Naive thymus-derived CD4-positive, alpha-beta T cell (primary cell): Measurements from ENCODE around the gene ERH. TPM values are rescaled to one million over a fixed set of nuclear protein-coding genes. Genes with fewer than 3 reads are reported as not detected.
A peak's percentile ranks its signal among the peaks of the same experiment; 100 is the strongest.
"Not testable (repeated sequence)": the region's sequence is repeated elsewhere in the genome, so short reads cannot be mapped to it uniquely, and the experiment has no call there.

Source experiments
- ATAC-seq: fragments of 150-1000 bp; cut with Tn5 transposase; 2 replicates; pipeline ENCODE4 v1.10.0; 2021; ENCODE audit warnings: mild to moderate bottlenecking, moderate library complexity
- CTCF ChIA-PET: fragments of 350-600 bp; sonication (Branson Sonifier 250); formaldehyde crosslinking; loops from one replicate; lab custom pipeline; 2021; ENCODE audit warnings: antibody characterized with exemption; lab: Charles Lee
- POLR2A ChIA-PET: fragments of 350-600 bp; sonication (Branson Sonifier 250); formaldehyde crosslinking; loops from one replicate; lab custom pipeline; 2021; ENCODE audit warnings: antibody characterized with exemption, inconsistent platforms; lab: Charles Lee
- DNase-seq, 9 donors: peaks; one replicate each; pipeline versions ENCODE4 v3.0.0 to v3.0.0-alpha.2; 2020 to 2022; ENCODE audit warnings: mixed read lengths in 1 of 9
- H3K27ac ChIP-seq: one replicate; pipeline ENCODE4 v1.7.0; 2013; ENCODE audit warnings: mild to moderate bottlenecking, low read depth, low read length, moderate library complexity
- H3K27me3 ChIP-seq, 2 donors: one replicate each; pipeline ENCODE4 v1.7.0; 2013; ENCODE audit warnings: low read length in 2 of 2, mild to moderate bottlenecking in 2 of 2, moderate library complexity in 2 of 2; ENCODE audit not compliant: control insufficient read depth in 2 of 2, insufficient read depth in 2 of 2
- H3K36me3 ChIP-seq, 3 experiments: 1 replicate in 2 of 3; 2 replicates in 1 of 3; pipeline ENCODE4 v1.7.0; 2013; ENCODE audit warnings: low read length in 3 of 3, mild to moderate bottlenecking in 3 of 3, moderate library complexity in 1 of 3; ENCODE audit not compliant: insufficient read depth in 3 of 3, control insufficient read depth in 2 of 3
- H3K4me1 ChIP-seq, 2 donors: one replicate each; pipeline ENCODE4 v1.7.0; 2013; ENCODE audit warnings: low read length in 2 of 2, mild to moderate bottlenecking in 2 of 2, moderate library complexity in 1 of 2; ENCODE audit not compliant: control insufficient read depth in 2 of 2, insufficient read depth in 2 of 2
- H3K4me3 ChIP-seq: 2 replicates; pipeline ENCODE4 v1.7.0; 2013; ENCODE audit warnings: mild to moderate bottlenecking, low read length
- H3K9me3 ChIP-seq, 3 experiments: 1 replicate in 2 of 3; 2 replicates in 1 of 3; pipeline ENCODE4 v1.7.0; 2013; ENCODE audit warnings: low read length in 3 of 3; ENCODE audit not compliant: control insufficient read depth in 2 of 3
- H3K27ac Mint-ChIP-seq, 9 donors: one replicate each; pipeline ENCODE4 v1.8.0; 2020 to 2022; ENCODE audit warnings: mixed read lengths in 9 of 9, mild to moderate bottlenecking in 8 of 9, moderate library complexity in 5 of 9, inconsistent platforms in 2 of 9
- H3K27me3 Mint-ChIP-seq, 5 donors: one replicate each; pipeline ENCODE4 v1.8.0; 2021 to 2022; ENCODE audit warnings: mixed read lengths in 5 of 5, mild to moderate bottlenecking in 1 of 5
- H3K36me3 Mint-ChIP-seq, 5 donors: one replicate each; pipeline ENCODE4 v1.8.0; 2020 to 2022; ENCODE audit warnings: mixed read lengths in 5 of 5, mild to moderate bottlenecking in 3 of 5, inconsistent platforms in 1 of 5
- H3K4me1 Mint-ChIP-seq, 7 donors: one replicate each; pipeline ENCODE4 v1.8.0; 2020 to 2022; ENCODE audit warnings: mixed read lengths in 7 of 7, mild to moderate bottlenecking in 3 of 7, inconsistent platforms in 1 of 7
- H3K4me3 Mint-ChIP-seq, 10 donors: one replicate each; pipeline ENCODE4 v1.8.0; 2020 to 2022; ENCODE audit warnings: mild to moderate bottlenecking in 10 of 10, mixed read lengths in 10 of 10, moderate library complexity in 6 of 10, inconsistent platforms in 2 of 10
- H3K9me3 Mint-ChIP-seq, 11 donors: one replicate each; pipeline ENCODE4 v1.8.0; 2020 to 2022; ENCODE audit warnings: mixed read lengths in 11 of 11, mild to moderate bottlenecking in 4 of 11, inconsistent platforms in 1 of 11, moderate library complexity in 1 of 11
- intact Hi-C, 2 donors: fragments of 100-400 bp; cut with micrococcal nuclease; formaldehyde crosslinking; loops; one replicate each; pipeline ENCODE4 v1.15.1; 2023
- polyA plus RNA-seq, 2 donors: library from polyadenylated mRNA; unstranded; fragments of 300-500 nt; fragmentation: Illumina TruSeq; gene quantifications; one replicate each; pipeline ENCODE4 v1.2.3, GENCODE V29; 2021
- total RNA-seq, 6 experiments: library from RNA in 5 of 6; stranded (reverse) in 5 of 6; gene quantifications; 1 replicate in 5 of 6; 2 replicates in 1 of 6; pipeline ENCODE4 v1.2.3 and lab custom pipeline; 2021 to 2026

ERH gene
- total and polyA plus RNA-seq, 7 experiments from 2014 or later = 26.4 to 330 (median 93.7) TPM

- Mint-ChIP-seq H3K9me3 (peaks cover 0 to 13% (median 4%) of the 10 kb centered on the region in 11 donors), H3K4me1 (peaks cover 24 to 52% (median 46%) of the 10 kb centered on the region in 7 donors)
- POLR2A ChIA-PET = not testable (repeated sequence)
These were observed 18.0 kb upstream of the ERH start for GRCh38 chr14:69416087-69416486.

GRCh38 chr14:69413483-69413882, 15.4 kb upstream of the ERH start:
- no peak overlapping the region for H3K27ac Mint-ChIP-seq
- CTCF ChIA-PET = no interaction called here

More at GRCh38 chr14:69416087-69416486, 18.0 kb upstream of the ERH start:
- CTCF ChIA-PET, H3K27me3 Mint-ChIP-seq, ATAC-seq, DNase-seq, H3K27ac Mint-ChIP-seq, H3K27me3 ChIP-seq, intact Hi-C loops, H3K4me1 ChIP-seq, H3K4me3 ChIP-seq, H3K36me3 ChIP-seq, H3K9me3 ChIP-seq, H3K4me3 Mint-ChIP-seq, H3K27ac ChIP-seq: not testable (repeated sequence)
- peaks cover 0 to 29% (median 17%) of the 10 kb centered on the region in 5 donors for H3K36me3 Mint-ChIP-seq

GRCh38 chr14:69408331-69408960, 10.3 kb upstream of the ERH start:
- no peak overlapping the region for H3K4me3 ChIP-seq
- no peaks in the 10 kb centered on the region for H3K9me3 ChIP-seq
- peaks cover 0 to 5% (median 0%) of the 10 kb centered on the region in 3 experiments for H3K36me3 ChIP-seq
- H3K27me3 ChIP-seq = no peaks in the 10 kb centered on the region
- DNase-seq (no peak), ATAC-seq (no peak)
- H3K27ac Mint-ChIP-seq = no peak overlapping the region
- peaks cover 11 to 44% (median 35%) of the 10 kb centered on the region in 7 donors for H3K4me1 Mint-ChIP-seq
- H3K4me1 ChIP-seq = no peaks in the 10 kb centered on the region
- no peak overlapping the region for H3K4me3 Mint-ChIP-seq
- no peaks in the 10 kb centered on the region for H3K9me3 Mint-ChIP-seq
- no peak overlapping the region for H3K27ac ChIP-seq
- POLR2A ChIA-PET = no interaction called here
- no peaks in the 10 kb centered on the region for H3K27me3 Mint-ChIP-seq
- intact Hi-C loops = no loop called here
- peaks cover 5 to 28% (median 15%) of the 10 kb centered on the region in 5 donors for H3K36me3 Mint-ChIP-seq
- CTCF ChIA-PET = no interaction called here

More at GRCh38 chr14:69413483-69413882, 15.4 kb upstream of the ERH start:
- no peak overlapping the region for H3K4me3 ChIP-seq
- POLR2A ChIA-PET = interaction anchor here (0.6 to 1.0 kb wide), 2 partner anchors 15 to 680 kb away, joined by 3 to 5 read pairs; partner anchors contain the start of gene SLC39A9
- intact Hi-C loops = no loop called here
- Mint-ChIP-seq H3K9me3 (peaks cover 0 to 13% (median 4%) of the 10 kb centered on the region in 11 donors), H3K4me3 (no peak overlapping the region), H3K27me3 (no peaks in the 10 kb centered on the region), H3K4me1 (peaks cover 6 to 42% (median 30%) of the 10 kb centered on the region in 7 donors), H3K36me3 (peaks cover 2 to 24% (median 16%) of the 10 kb centered on the region in 5 donors)
- no peak for ATAC-seq
- no peaks in the 10 kb centered on the region for H3K36me3 ChIP-seq
- H3K27ac ChIP-seq = no peak overlapping the region
- no peaks in the 10 kb centered on the region for H3K4me1 ChIP-seq
- no peaks in the 10 kb centered on the region for H3K9me3 ChIP-seq
- no peaks in the 10 kb centered on the region for H3K27me3 ChIP-seq
- no peak for DNase-seq

- no peak overlapping the region for H3K4me3 Mint-ChIP-seq
- H3K36me3 Mint-ChIP-seq = peaks cover 4 to 28% (median 8%) of the 10 kb centered on the region in 5 donors
- intact Hi-C loops = no loop called here
- no peaks in the 10 kb centered on the region for H3K27me3 ChIP-seq
- H3K36me3 ChIP-seq = peaks cover 0 to 5% (median 0%) of the 10 kb centered on the region in 3 experiments
- H3K4me1 ChIP-seq = peaks cover 8 to 12% of the 10 kb centered on the region in 2 donors
- no peak overlapping the region for H3K27ac Mint-ChIP-seq
- no peak overlapping the region for H3K27ac ChIP-seq
- no peak for ATAC-seq
- no peak overlapping the region for H3K4me3 ChIP-seq
- H3K9me3 Mint-ChIP-seq = no peaks in the 10 kb centered on the region
- no peaks in the 10 kb centered on the region for H3K27me3 Mint-ChIP-seq
- H3K4me1 Mint-ChIP-seq = peaks cover 22 to 55% (median 44%) of the 10 kb centered on the region in 7 donors
- ChIA-PET POLR2A (interaction anchor here (0.6 kb wide), 1 partner anchor 252 kb away, joined by 3 read pairs; no protein-coding TSS in a partner anchor), CTCF (interaction anchor here (0.7 kb wide), 1 partner anchor 57 kb away, joined by 3 read pairs; no protein-coding TSS in a partner anchor)
- H3K9me3 ChIP-seq = no peaks in the 10 kb centered on the region
- no peak for DNase-seq
These were observed 7.7 kb upstream of the ERH start for GRCh38 chr14:69405762-69406161.

- ChIA-PET POLR2A (no interaction called here), CTCF (no interaction called here)
- Histone ChIP-seq H3K4me3 (no peak overlapping the region), H3K27me3 (no peaks in the 10 kb centered on the region), H3K4me1 (peaks cover 12 to 21% of the 10 kb centered on the region in 2 donors), H3K36me3 (peaks cover 0 to 5% (median 0%) of the 10 kb centered on the region in 3 experiments), H3K9me3 (no peaks in the 10 kb centered on the region), H3K27ac (no peak overlapping the region)
- Mint-ChIP-seq H3K27ac (peak overlapping the region in 1 of 9 donors; percentile 23), H3K36me3 (peaks cover 7 to 32% (median 10%) of the 10 kb centered on the region in 5 donors), H3K4me3 (peak overlapping the region in 1 of 10 donors; percentile 71), H3K4me1 (peaks cover 30 to 64% (median 53%) of the 10 kb centered on the region in 7 donors), H3K9me3 (no peaks in the 10 kb centered on the region), H3K27me3 (no peaks in the 10 kb centered on the region)
- no peak for DNase-seq
- ATAC-seq = no peak
- intact Hi-C loops = no loop called here
These were observed 6.8 kb upstream of the ERH start for GRCh38 chr14:69404883-69405282.

GRCh38 chr14:69404478-69404877, 6.4 kb upstream of the ERH start:
- H3K27ac Mint-ChIP-seq = peak overlapping the region in 1 of 9 donors; percentile 23
- Histone ChIP-seq H3K4me1 (peaks cover 16 to 25% of the 10 kb centered on the region in 2 donors), H3K27me3 (no peaks in the 10 kb centered on the region), H3K9me3 (no peaks in the 10 kb centered on the region), H3K4me3 (no peak overlapping the region), H3K36me3 (peaks cover 0 to 5% (median 0%) of the 10 kb centered on the region in 3 experiments), H3K27ac (no peak overlapping the region)
- H3K36me3 Mint-ChIP-seq = peaks cover 7 to 32% (median 10%) of the 10 kb centered on the region in 5 donors
- no peaks in the 10 kb centered on the region for H3K9me3 Mint-ChIP-seq
- H3K27me3 Mint-ChIP-seq = no peaks in the 10 kb centered on the region
- no peak overlapping the region for H3K4me3 Mint-ChIP-seq
- POLR2A ChIA-PET = no interaction called here
- DNase-seq (no peak), ATAC-seq (no peak)
- CTCF ChIA-PET = no interaction called here
- intact Hi-C loops = no loop called here
- H3K4me1 Mint-ChIP-seq = peaks cover 34 to 67% (median 55%) of the 10 kb centered on the region in 7 donors
